Parathyroid adenoma (tissue), 2 donors: ENCODE measurements around the gene SMG6.

Experiments used
- H2AFZ ChIP-seq: fragments of 300-600 bp; sonication (generic); one replicate; pipeline ENCODE4 v1.7.0; 2017; ENCODE audit warnings: antibody characterized with exemption, mild to moderate bottlenecking
- H3K27ac ChIP-seq: fragments of 300-600 bp; sonication (generic); one replicate; pipeline ENCODE4 v1.7.0; 2017
- H3K27me3 ChIP-seq: fragments of 300-600 bp; sonication (generic); one replicate; pipeline ENCODE4 v1.7.0; 2017; ENCODE audit warnings: low read length; ENCODE audit not compliant: control insufficient read depth, insufficient read depth
- H3K36me3 ChIP-seq: fragments of 300-600 bp; sonication (generic); one replicate; pipeline ENCODE4 v1.7.0; 2017; ENCODE audit warnings: low read length; ENCODE audit not compliant: control insufficient read depth, insufficient read depth
- H3K4me1 ChIP-seq: fragments of 300-600 bp; sonication (generic); one replicate; pipeline ENCODE4 v1.7.0; 2017; ENCODE audit warnings: control low read depth
- H3K4me2 ChIP-seq: fragments of 300-600 bp; sonication (generic); one replicate; pipeline ENCODE4 v1.7.0; 2017; ENCODE audit warnings: low read length
- H3K4me3 ChIP-seq: fragments of 300-600 bp; sonication (generic); one replicate; pipeline ENCODE4 v1.7.0; 2017; ENCODE audit warnings: low read depth, low read length
- H3K79me2 ChIP-seq: fragments of 300-600 bp; sonication (generic); one replicate; pipeline ENCODE4 v1.7.0; 2017; ENCODE audit warnings: control low read depth
- H3K9ac ChIP-seq: fragments of 300-600 bp; sonication (generic); one replicate; pipeline ENCODE4 v1.7.0; 2017; ENCODE audit warnings: mild to moderate bottlenecking
- H3K9me3 ChIP-seq: fragments of 300-600 bp; sonication (generic); one replicate; pipeline ENCODE4 v1.7.0; 2017; ENCODE audit warnings: low read length; ENCODE audit not compliant: control insufficient read depth
- CTCF ChIP-seq: fragments of 300-600 bp; sonication (generic); IDR thresholded peaks from one replicate; pipeline ENCODE4 v1.7.0; 2017; ENCODE audit warnings: antibody characterized with exemption, mild to moderate bottlenecking
- donor health status: primary hyperparathyroidism.

Gene SMG6

GRCh38 chr17:2011411-2012371, 291.9 kb downstream of the SMG6 start:
- Histone ChIP-seq H2AFZ (peak overlapping the region; percentile 5), H3K4me3 (no peak overlapping the region), H3K79me2 (no peaks in the 10 kb centered on the region), H3K27ac (peak overlapping the region; percentile 16), H3K36me3 (no peaks in the 10 kb centered on the region), H3K9me3 (no peaks in the 10 kb centered on the region), H3K9ac (no peak overlapping the region), H3K27me3 (no peaks in the 10 kb centered on the region), H3K4me2 (no peak overlapping the region), H3K4me1 (peaks cover 3% of the 10 kb centered on the region)
- TF ChIP-seq CTCF: no peak
